ENCODE measurements around the gene ABI3BP. TPM values are rescaled to one million over a fixed set of nuclear protein-coding genes. Genes with fewer than 3 reads are reported as not detected.

Gene ABI3BP
- total and polyA plus RNA-seq, 10 of the 15 experiments (the other 5 are each of a cell fraction or from before 2014, with no cell fraction given), result 0.03 to 0.42 (median 0.11) TPM; not detected in 4

DNA sequence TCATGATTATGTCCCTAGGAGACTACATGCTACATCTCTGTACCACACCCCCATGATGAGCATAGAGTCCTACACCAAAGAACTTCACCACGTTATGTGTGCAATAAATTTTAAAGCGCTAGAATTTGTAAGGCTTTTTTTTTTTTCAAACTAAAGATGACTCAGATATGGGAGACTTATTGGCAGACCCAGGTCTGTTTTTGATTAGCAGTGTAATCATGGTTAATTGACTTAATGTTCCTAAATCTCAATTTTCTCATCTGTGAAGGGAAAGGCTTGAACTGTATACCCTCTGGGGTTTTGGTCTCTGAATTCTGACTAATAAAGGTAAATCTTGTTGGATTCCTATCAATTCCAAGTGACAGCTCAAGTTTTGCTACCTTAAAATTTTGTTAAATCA lies 26.4 kb downstream of the ABI3BP start:
- SMC1A ChIA-PET (ENCODE audit: uncharacterized antibody, unreplicated experiment), result no interaction called here
- POLR2A ChIA-PET, result no interaction called here
- TF ChIP-seq EGR1 (IDR thresholded peaks at IDR 0.05; ENCODE audit: borderline replicate concordance in 1 of 2, low read depth in 2 of 2, low read length in 2 of 2), result no peak
- TF ChIP-seq WRNIP1 (IDR thresholded peaks at IDR 0.05; ENCODE audit: borderline replicate concordance, low read depth, low read length), result no peak
- no peak for TF ChIP-seq RB1 (IDR thresholded peaks at IDR 0.05; ENCODE audit: borderline replicate concordance)
- no peak for TF ChIP-seq POLR2AphosphoS5 (IDR thresholded peaks at IDR 0.05; ENCODE audit: low read length)
- no peak for TF ChIP-seq NFIC (IDR thresholded peaks at IDR 0.05; ENCODE audit: low read depth, low read length)
- no peak for TF ChIP-seq STAT1 (conservative IDR thresholded peaks at IDR 0.05)
- no peak for TF ChIP-seq SUZ12 (IDR thresholded peaks at IDR 0.05; ENCODE audit: unreplicated experiment)
- no peak for TF ChIP-seq NFYA (IDR thresholded peaks at IDR 0.05; ENCODE audit: borderline replicate concordance, low read depth, low read length)
- no peak for TF ChIP-seq SPI1 (IDR thresholded peaks at IDR 0.05; ENCODE audit: borderline replicate concordance, insufficient read depth, low read depth, low read length)
- no peak for TF ChIP-seq KAT2A (conservative IDR thresholded peaks at IDR 0.05; ENCODE audit: control insufficient read depth, low read depth, low read length)
- no peak for TF ChIP-seq KLF5 (IDR thresholded peaks at IDR 0.05; ENCODE audit: partially characterized antibody)
- no peak for TF ChIP-seq ATF7 (IDR thresholded peaks at IDR 0.05; ENCODE audit: low read depth)
- TF ChIP-seq BCL11A (IDR thresholded peaks at IDR 0.05; ENCODE audit: low read depth, low read length), result no peak
- no peaks in the 10 kb centered on the region for H3K27me3 ChIP-seq (replicated peaks in 1 of 2; ENCODE audit: control insufficient read depth in 2 of 2, insufficient read depth in 2 of 2, low read length in 1 of 2)
- in situ Hi-C loops (cut with MboI), result no loop called here
- CTCF ChIA-PET, result interaction anchor here (0.7 kb wide), 1 partner anchor 220 kb away, joined by 3 read pairs; no protein-coding TSS in a partner anchor
- no peak for FAIRE-seq
- intact Hi-C loops (cut with micrococcal nuclease; ENCODE audit: unreplicated experiment), result no loop called here
- H4K20me1 ChIP-seq (ENCODE audit: control insufficient read depth, insufficient read depth), result no peaks in the 10 kb centered on the region
- no peaks in the 10 kb centered on the region for H3K79me2 ChIP-seq (ENCODE audit: control insufficient read depth, insufficient read depth, low read length)
- no peak for DNase-seq (ENCODE audit: low read depth, low spot score)
- WGBS (ENCODE audit: insufficient coverage, insufficient replicate concordance, low lambda C conversion rate, missing lambda C conversion rate), result 50% methylated on average over 2 of the region's 2 CpGs
- H3K9ac ChIP-seq (ENCODE audit: control insufficient read depth, insufficient read depth, low read length), result no peak overlapping the region
- no peak for ATAC-seq
- H2AFZ ChIP-seq (ENCODE audit: control insufficient read depth, low read depth, low read length), result no peak overlapping the region
- RAD21 ChIA-PET (ENCODE audit: unreplicated experiment), result no interaction called here
- H3K4me3 ChIP-seq, result no peak overlapping the region
- no peaks in the 10 kb centered on the region for H3K9me3 ChIP-seq (replicated peaks; ENCODE audit: control insufficient read depth, insufficient read depth, low read length)
- H3K4me2 ChIP-seq (ENCODE audit: control insufficient read depth, insufficient read depth), result no peak overlapping the region
- H3K36me3 ChIP-seq (ENCODE audit: control insufficient read depth in 2 of 2, insufficient read depth in 2 of 2, low read length in 1 of 2), result no peaks in the 10 kb centered on the region
- H3K27ac ChIP-seq (ENCODE audit: control insufficient read depth, insufficient read depth), result no peak overlapping the region
- BruUV-seq (replicated peaks), result no TSS peak
- no peaks in the 10 kb centered on the region for H3K4me1 ChIP-seq (ENCODE audit: control insufficient read depth, insufficient read depth, low read length)
